SK-N-MC (cell line): Measurements from ENCODE around the gene MIA.

Source experiments
- EZH2 ChIP-seq: fragments of 200-600 bp; sonication (generic); IDR thresholded peaks from one replicate; pipeline ENCODE4 v1.6.1; 2017; ENCODE audit warnings: antibody characterized with exemption
- FOXP2 ChIP-seq: optimal IDR thresholded peaks from 2 replicates; pipeline ENCODE3; 2011; ENCODE audit warnings: mild to moderate bottlenecking, moderate library complexity; ENCODE audit not compliant: insufficient read depth; ENCODE audit errors: extremely low read length, control extremely low read depth
- POLR2AphosphoS5 ChIP-seq: IDR thresholded peaks from 2 replicates; pipeline ENCODE4 v1.6.1; 2012; ENCODE audit warnings: mild to moderate bottlenecking, low read depth, low read length, borderline replicate concordance

DNA sequence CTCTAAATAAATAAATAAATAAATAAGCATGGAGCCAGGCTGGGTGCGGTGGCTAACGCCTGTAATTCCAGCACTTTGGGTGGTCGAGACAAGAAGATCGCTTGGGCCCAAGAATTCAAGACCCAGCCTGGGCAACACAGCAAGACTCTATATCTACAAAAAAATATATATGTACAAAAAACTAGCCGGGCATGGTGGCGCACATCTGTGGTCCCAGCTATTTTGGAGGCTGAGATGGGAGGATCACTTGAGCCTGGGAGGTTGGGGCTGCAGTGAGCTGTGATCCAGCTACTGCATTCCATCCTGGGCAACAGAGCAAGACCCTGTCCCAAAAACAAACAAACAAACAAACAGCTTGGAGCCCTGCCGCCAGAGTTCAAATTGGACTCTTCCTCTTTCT lies 27.8 kb upstream of the MIA start:
- TF ChIP-seq POLR2AphosphoS5 (no peak), EZH2 (no peak), FOXP2 (no peak)
